Bronchus fibroblast of lung (primary cell): ENCODE measurements around the gene SPTLC2. TPM values are rescaled to one million over a fixed set of nuclear protein-coding genes. Genes with fewer than 3 reads are reported as not detected.

ENCODE experiments used
- total RNA-seq: library from RNA; depleted of rRNA; stranded (reverse); fragments of >200 nt; gene quantifications from 2 replicates; pipeline ENCODE4 v1.2.3, GENCODE V29; 2015

SPTLC2 gene, protein sequence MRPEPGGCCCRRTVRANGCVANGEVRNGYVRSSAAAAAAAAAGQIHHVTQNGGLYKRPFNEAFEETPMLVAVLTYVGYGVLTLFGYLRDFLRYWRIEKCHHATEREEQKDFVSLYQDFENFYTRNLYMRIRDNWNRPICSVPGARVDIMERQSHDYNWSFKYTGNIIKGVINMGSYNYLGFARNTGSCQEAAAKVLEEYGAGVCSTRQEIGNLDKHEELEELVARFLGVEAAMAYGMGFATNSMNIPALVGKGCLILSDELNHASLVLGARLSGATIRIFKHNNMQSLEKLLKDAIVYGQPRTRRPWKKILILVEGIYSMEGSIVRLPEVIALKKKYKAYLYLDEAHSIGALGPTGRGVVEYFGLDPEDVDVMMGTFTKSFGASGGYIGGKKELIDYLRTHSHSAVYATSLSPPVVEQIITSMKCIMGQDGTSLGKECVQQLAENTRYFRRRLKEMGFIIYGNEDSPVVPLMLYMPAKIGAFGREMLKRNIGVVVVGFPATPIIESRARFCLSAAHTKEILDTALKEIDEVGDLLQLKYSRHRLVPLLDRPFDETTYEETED
- total RNA-seq, result 15.0 and 16.6 TPM in 2 replicates

DNA sequence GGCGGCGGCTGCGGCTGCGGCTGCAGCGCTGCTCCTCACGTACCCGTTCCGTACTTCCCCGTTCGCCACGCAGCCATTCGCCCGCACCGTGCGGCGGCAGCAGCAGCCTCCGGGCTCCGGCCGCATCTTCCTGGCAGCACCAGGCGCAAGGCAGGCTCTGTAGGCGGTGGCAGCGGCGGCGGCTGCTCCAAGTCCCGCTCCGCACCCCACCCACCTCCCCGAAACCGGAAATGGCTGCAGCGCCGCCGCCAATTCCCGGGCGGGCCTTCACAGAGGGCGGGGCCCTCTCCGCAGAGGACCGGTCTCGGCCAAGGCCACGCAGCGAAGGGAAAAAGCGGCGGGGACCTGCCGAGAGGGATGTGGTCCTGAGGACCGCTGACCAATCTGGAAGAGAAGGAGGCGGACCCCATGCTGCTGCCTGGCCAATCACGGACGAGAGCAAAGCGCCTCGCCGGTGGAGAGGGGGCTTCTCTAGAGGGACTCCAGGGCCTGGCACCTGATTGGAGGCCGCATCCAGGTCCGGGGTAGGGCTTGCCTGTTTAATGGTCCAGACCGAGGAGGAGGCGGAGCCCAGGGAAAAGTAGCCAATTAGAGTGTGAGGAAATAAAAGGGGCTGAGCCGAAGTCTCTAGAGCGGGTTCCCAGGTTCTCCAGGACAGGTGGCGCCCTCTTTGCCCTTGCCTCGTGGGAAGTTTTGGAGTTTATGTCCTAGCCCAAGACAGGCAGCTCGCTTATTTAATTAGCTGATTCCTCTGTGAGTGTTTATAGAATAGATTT is at the start of gene SPTLC2:
SPTLC2 (minus strand) TSS at position 184 of the 776 bp plus-strand sequence; CDS start at position 126, 58 bp downstream.

DNA sequence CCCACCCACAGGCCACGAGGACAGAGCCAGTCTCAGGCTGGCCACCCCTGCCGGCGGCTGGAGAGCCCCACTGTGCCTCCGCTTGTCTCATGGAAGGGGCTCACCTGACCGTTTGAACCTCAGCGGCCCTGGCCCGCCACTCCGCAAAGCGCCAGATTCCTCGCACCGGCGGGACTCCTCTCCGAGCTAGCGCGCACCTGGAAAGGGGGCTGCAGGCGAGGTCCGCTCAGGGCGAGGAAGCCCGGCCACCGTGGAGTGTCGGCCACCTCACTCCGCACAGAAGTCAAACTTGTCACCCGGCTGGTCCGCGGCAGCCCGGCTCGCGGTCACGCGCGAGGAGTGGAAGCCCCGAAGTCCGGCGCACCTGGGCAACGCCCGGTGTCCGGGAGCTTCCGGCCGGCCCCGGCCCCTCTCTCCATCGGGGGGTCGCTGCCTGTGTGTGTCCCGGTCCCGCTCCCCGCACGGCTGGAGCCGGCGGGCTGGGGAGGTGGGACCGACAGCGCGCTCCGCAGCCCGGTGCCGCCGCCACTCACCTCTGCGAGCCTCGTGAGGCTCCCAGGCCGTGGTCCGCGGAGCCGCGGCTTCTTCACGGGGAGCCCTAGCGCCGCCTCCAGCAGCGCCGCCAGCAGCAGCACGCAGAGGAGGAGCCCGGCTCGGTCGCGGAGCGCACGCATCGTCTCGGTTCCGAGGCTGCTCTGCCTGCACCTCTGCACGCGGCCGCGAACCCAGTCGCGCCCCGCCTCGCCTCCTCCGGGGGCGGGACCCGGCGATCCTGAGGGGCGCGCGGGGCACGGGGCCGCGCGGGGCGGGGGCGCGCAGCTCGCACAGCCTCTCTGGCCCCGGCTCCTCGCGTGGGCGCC is 118.1 kb downstream of the SPTLC2 start, which contains the start of gene ISM2:
ISM2 (minus strand) TSS at position 697 of the 860 bp plus-strand sequence; CDS start at position 674, 23 bp downstream.

DNA sequence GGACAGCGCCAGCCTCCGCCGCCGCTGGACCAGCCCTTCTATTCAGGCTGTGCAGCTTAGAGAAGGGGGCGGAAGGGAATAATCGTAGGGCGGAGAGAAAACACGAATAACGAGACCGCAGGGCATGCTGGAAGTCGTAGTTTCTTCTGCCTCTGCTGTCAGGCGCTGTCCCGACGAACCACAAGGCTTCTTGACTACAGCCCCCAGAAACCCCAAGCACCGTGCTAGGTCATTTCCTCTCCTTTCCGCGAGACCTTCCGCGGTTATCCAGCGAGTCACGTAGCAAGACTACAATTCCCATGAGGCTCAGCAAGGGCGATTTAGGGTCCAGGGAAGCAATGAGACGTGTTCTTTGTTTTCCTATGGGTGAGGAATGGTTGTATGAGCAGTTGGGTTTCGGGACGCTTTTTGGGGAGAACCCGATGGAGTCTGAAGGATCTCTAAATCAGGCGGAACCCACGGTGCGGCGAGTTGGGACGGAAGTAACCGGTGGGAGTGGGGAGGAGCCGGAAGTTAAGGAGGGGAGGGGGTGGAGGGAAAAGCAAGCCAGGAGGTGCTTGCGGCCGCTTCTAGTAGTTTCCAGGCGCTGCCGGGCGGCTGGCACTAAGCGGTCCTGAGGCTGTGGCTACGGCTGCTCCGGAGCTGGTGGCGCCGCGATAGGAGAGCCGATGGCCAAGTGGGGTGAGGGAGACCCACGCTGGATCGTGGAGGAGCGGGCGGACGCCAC is 158.8 kb downstream of the SPTLC2 start, which contains the start of the genes AHSA1 and VIPAS39:
AHSA1 (plus strand) TSS at position 572 of the 727 bp plus-strand sequence; CDS start at position 669, 97 bp downstream.
VIPAS39 (minus strand) TSS at position 80 of the 727 bp plus-strand sequence. CDS start 3,499 bp downstream, outside the sequence.

Other genes with a start within 250 kb of the SPTLC2 start
- gene TMED8, start 239.5 kb downstream of the SPTLC2 start, total RNA-seq, result 3.9 and 5.0 TPM in 2 replicates
- gene SAMD15, start 239.3 kb downstream of the SPTLC2 start, total RNA-seq, result 0.45 and 1.0 TPM in 2 replicates
- gene NOXRED1, start 193.1 kb downstream of the SPTLC2 start, total RNA-seq, result not detected in 2 replicates
- gene VIPAS39, start 159.0 kb downstream of the SPTLC2 start, total RNA-seq, result 21.7 and 22.2 TPM in 2 replicates
- gene AHSA1, start 158.5 kb downstream of the SPTLC2 start, total RNA-seq, result 123 and 136 TPM in 2 replicates
- 0.15 TPM in 1 of 2 replicates, not detected in the other for gene ISM2, start 117.8 kb downstream of the SPTLC2 start, total RNA-seq
- 10.9 and 11.0 TPM in 2 replicates for gene ALKBH1, start 91.4 kb upstream of the SPTLC2 start, total RNA-seq
- gene SLIRP, start 91.5 kb upstream of the SPTLC2 start, total RNA-seq, result 536 and 598 TPM in 2 replicates
- gene SNW1, start 144.5 kb upstream of the SPTLC2 start, total RNA-seq, result 39.5 and 54.3 TPM in 2 replicates
- gene ADCK1, start 183.5 kb upstream of the SPTLC2 start, total RNA-seq, result 4.6 and 4.9 TPM in 2 replicates